Liver (tissue), 9 donors: ENCODE measurements around the gene STK40. TPM values are rescaled to one million over a fixed set of nuclear protein-coding genes. Genes with fewer than 3 reads are reported as not detected.

Experiments used
- DNase-seq: peaks from one replicate; pipeline ENCODE4 v3.0.0-alpha.2; 2017; ENCODE audit warnings: low spot score
- H3K27ac ChIP-seq, 2 donors: one replicate each; pipeline ENCODE4 v1.7.0; 2013; ENCODE audit warnings: inconsistent platforms in 2 of 2, low read length in 2 of 2, control low read depth in 1 of 2, low read depth in 1 of 2, mild to moderate bottlenecking in 1 of 2
- H3K27me3 ChIP-seq, 4 donors: one replicate each; pipeline versions ENCODE4 v1.6.1 to v1.7.0; 2013; ENCODE audit warnings: low read length in 3 of 4, inconsistent platforms in 1 of 4, mild to moderate bottlenecking in 1 of 4, moderate library complexity in 1 of 4; ENCODE audit not compliant: control insufficient read depth in 4 of 4, insufficient read depth in 4 of 4
- H3K36me3 ChIP-seq, 4 donors: one replicate each; pipeline versions ENCODE4 v1.6.1 to v1.7.0; 2013; ENCODE audit warnings: low read length in 3 of 4, mild to moderate bottlenecking in 3 of 4, low read depth in 1 of 4, moderate library complexity in 1 of 4; ENCODE audit not compliant: control insufficient read depth in 4 of 4, insufficient read depth in 3 of 4
- H3K4me1 ChIP-seq, 4 donors: one replicate each; pipeline versions ENCODE4 v1.6.1 to v1.7.0; 2013; ENCODE audit warnings: low read length in 3 of 4, mild to moderate bottlenecking in 3 of 4, moderate library complexity in 1 of 4; ENCODE audit not compliant: control insufficient read depth in 4 of 4, insufficient read depth in 4 of 4
- H3K4me3 ChIP-seq, 3 donors: one replicate each; pipeline versions ENCODE4 v1.6.1 to v1.7.0; 2013; ENCODE audit warnings: low read length in 3 of 3, control low read depth in 1 of 3, low read depth in 1 of 3, mild to moderate bottlenecking in 1 of 3
- H3K9ac ChIP-seq, 2 donors: one replicate each; pipeline ENCODE4 v1.7.0; 2013; ENCODE audit warnings: low read length in 2 of 2, mild to moderate bottlenecking in 2 of 2, moderate library complexity in 2 of 2, control low read depth in 1 of 2, low read depth in 1 of 2
- H3K9me3 ChIP-seq, 4 donors: one replicate each; pipeline versions ENCODE4 v1.6.1 to v1.7.0; 2013; ENCODE audit warnings: low read length in 3 of 4; ENCODE audit not compliant: control insufficient read depth in 4 of 4
- EGR1 ChIP-seq, 2 donors: IDR thresholded peaks; 2 replicates each; pipeline ENCODE4 v1.6.1; 2016 to 2018; ENCODE audit warnings: antibody characterized with exemption in 2 of 2, low read depth in 2 of 2
- FOXA2 ChIP-seq: IDR thresholded peaks from 2 replicates; pipeline ENCODE4 v1.6.1; 2016; ENCODE audit warnings: antibody characterized with exemption
- GABPA ChIP-seq, 2 donors: IDR thresholded peaks in 1 of 2; conservative IDR thresholded peaks in 1 of 2; 2 replicates each; pipeline ENCODE4 v1.6.1; 2016; ENCODE audit warnings: antibody characterized with exemption in 2 of 2, mild to moderate bottlenecking in 1 of 2, moderate library complexity in 1 of 2
- HNF4A ChIP-seq, 2 donors: conservative IDR thresholded peaks; 2 replicates each; pipeline ENCODE4 v1.6.1; 2016; ENCODE audit warnings: antibody characterized with exemption in 2 of 2, mild to moderate bottlenecking in 2 of 2
- JUND ChIP-seq, 2 donors: IDR thresholded peaks; 2 replicates each; pipeline ENCODE4 v1.6.1; 2016; ENCODE audit warnings: antibody characterized with exemption in 2 of 2
- NR2F2 ChIP-seq: IDR thresholded peaks from 2 replicates; pipeline ENCODE4 v1.6.1; 2016; ENCODE audit warnings: antibody characterized with exemption
- RAD21 ChIP-seq, 2 donors: IDR thresholded peaks; 2 replicates each; pipeline ENCODE4 v1.6.1; 2016; ENCODE audit warnings: antibody characterized with exemption in 2 of 2, mild to moderate bottlenecking in 2 of 2
- RXRA ChIP-seq, 2 donors: IDR thresholded peaks; 2 replicates each; pipeline ENCODE4 v1.6.1; 2017 to 2018; ENCODE audit warnings: antibody characterized with exemption in 2 of 2, mild to moderate bottlenecking in 1 of 2
- SP1 ChIP-seq: IDR thresholded peaks from 2 replicates; pipeline ENCODE4 v1.6.1; 2018; ENCODE audit warnings: antibody characterized with exemption, mild to moderate bottlenecking
- TAF1 ChIP-seq: conservative IDR thresholded peaks from 2 replicates; pipeline ENCODE4 v1.6.1; 2016; ENCODE audit warnings: antibody characterized with exemption, mild to moderate bottlenecking
- YY1 ChIP-seq: IDR thresholded peaks from 2 replicates; pipeline ENCODE4 v1.6.1; 2016; ENCODE audit warnings: antibody characterized with exemption, mild to moderate bottlenecking
- WGBS: extraction: QIAGEN DNeasy Blood & Tissue Kit; methylation state at CpG from one replicate; pipeline ENCODE4 v1.1.7; 2013; 5-methylcytosine and 5-hydroxymethylcytosine counted together
- polyA plus RNA-seq, 2 donors: library from polyadenylated mRNA; stranded (reverse) in 1 of 2; unstranded in 1 of 2; fragments of 200-250 nt in 1 of 2; fragments of >200 nt in 1 of 2; fragmentation: Nextera tagmentation in 1 of 2; extraction: Ambion mirVana in 1 of 2; gene quantifications; one replicate each; pipeline versions ENCODE4 v1.2.1 to v1.2.3, GENCODE V29; 2013 to 2015
- total RNA-seq, 2 donors: library from RNA; depleted of rRNA; stranded (reverse); fragments of >200 nt; gene quantifications; one replicate each; pipeline ENCODE4 v1.2.3, GENCODE V29; 2014
- TF ChIP-seq, protein P1 (sequence below): IDR thresholded peaks from 2 replicates; pipeline ENCODE4 v1.6.1; 2016; ENCODE audit warnings: antibody characterized with exemption, mild to moderate bottlenecking
- TF ChIP-seq, protein P2 (sequence below): IDR thresholded peaks from 2 replicates; pipeline ENCODE4 v1.6.1; 2016; ENCODE audit warnings: antibody characterized with exemption
- TF ChIP-seq, protein P3 (sequence below): fragments of 150-350 bp; IDR thresholded peaks from 2 replicates; pipeline ENCODE4 v1.5.1; 2017; ENCODE audit warnings: improper control_type of control experiment, low read depth, low read length; ENCODE audit not compliant: missing input control
- TF ChIP-seq, protein P4 (sequence below): IDR thresholded peaks from 2 replicates; pipeline ENCODE4 v1.6.1; 2016; ENCODE audit warnings: antibody characterized with exemption
- donor health status: healthy.
- donor health status: healthy.
- donor health status: healthy.
- donor health status: healthy.
- donor health status: healthy.

Gene STK40
- total and polyA plus RNA-seq, 4 donors: 13.0 to 26.8 (median 21.9) TPM

DNA sequence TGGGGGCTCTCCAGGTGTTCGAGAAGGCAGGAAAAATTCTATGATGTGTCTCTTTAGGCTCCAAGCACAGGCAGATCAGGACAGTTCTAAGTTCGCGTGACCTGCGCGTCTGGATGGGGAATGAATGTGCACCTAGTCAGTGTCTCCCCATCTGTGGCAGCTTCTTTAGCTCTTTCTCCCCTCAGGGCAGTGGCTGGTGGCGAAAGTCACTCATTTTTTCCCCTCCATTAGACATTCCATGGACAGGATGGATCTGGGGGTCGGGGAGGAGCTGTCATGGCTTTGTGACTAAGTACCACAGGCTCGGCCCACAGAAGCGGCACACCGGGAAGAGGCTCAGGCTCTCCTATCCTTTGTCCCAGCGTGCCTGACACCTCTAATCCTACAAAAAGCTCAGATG, 31.2 kb downstream of the STK40 start:
- H3K36me3 ChIP-seq: peaks cover 14 to 62% (median 37%) of the 10 kb centered on the region in 4 donors
- DNase-seq: no peak
- H3K9ac ChIP-seq: no peak overlapping the region
- H3K27ac ChIP-seq: no peak overlapping the region
- H3K4me1 ChIP-seq: no peaks in the 10 kb centered on the region
- H3K27me3 ChIP-seq: no peaks in the 10 kb centered on the region
- WGBS: 97% methylated on average over 11 of the region's 11 CpGs
- H3K4me3 ChIP-seq: no peak overlapping the region
- no peaks in the 10 kb centered on the region for H3K9me3 ChIP-seq
- no peak for TF ChIP-seq FOXA2
- no peak for TF ChIP-seq HNF4A (conservative IDR thresholded peaks at IDR 0.05)
- no peak for TF ChIP-seq SP1
- no peak for TF ChIP-seq NR2F2
- no peak for TF ChIP-seq GABPA (IDR thresholded peaks at IDR 0.05 in 1 of 2, conservative IDR thresholded peaks at IDR 0.05 in 1 of 2)
- no peak for TF ChIP-seq RAD21 (IDR thresholded peaks at IDR 0.05)
- TF ChIP-seq YY1: no peak
- no peak for TF ChIP-seq EGR1 (IDR thresholded peaks at IDR 0.05; ENCODE audit: low read depth in 2 of 2)
- no peak for TF ChIP-seq JUND (IDR thresholded peaks at IDR 0.05)
- no peak for TF ChIP-seq TAF1
- TF ChIP-seq RXRA (IDR thresholded peaks at IDR 0.05): no peak
- TF ChIP-seq, protein P1, sequence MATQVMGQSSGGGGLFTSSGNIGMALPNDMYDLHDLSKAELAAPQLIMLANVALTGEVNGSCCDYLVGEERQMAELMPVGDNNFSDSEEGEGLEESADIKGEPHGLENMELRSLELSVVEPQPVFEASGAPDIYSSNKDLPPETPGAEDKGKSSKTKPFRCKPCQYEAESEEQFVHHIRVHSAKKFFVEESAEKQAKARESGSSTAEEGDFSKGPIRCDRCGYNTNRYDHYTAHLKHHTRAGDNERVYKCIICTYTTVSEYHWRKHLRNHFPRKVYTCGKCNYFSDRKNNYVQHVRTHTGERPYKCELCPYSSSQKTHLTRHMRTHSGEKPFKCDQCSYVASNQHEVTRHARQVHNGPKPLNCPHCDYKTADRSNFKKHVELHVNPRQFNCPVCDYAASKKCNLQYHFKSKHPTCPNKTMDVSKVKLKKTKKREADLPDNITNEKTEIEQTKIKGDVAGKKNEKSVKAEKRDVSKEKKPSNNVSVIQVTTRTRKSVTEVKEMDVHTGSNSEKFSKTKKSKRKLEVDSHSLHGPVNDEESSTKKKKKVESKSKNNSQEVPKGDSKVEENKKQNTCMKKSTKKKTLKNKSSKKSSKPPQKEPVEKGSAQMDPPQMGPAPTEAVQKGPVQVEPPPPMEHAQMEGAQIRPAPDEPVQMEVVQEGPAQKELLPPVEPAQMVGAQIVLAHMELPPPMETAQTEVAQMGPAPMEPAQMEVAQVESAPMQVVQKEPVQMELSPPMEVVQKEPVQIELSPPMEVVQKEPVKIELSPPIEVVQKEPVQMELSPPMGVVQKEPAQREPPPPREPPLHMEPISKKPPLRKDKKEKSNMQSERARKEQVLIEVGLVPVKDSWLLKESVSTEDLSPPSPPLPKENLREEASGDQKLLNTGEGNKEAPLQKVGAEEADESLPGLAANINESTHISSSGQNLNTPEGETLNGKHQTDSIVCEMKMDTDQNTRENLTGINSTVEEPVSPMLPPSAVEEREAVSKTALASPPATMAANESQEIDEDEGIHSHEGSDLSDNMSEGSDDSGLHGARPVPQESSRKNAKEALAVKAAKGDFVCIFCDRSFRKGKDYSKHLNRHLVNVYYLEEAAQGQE: no peak
- TF ChIP-seq, protein P2, sequence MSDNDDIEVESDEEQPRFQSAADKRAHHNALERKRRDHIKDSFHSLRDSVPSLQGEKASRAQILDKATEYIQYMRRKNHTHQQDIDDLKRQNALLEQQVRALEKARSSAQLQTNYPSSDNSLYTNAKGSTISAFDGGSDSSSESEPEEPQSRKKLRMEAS: no peak
- TF ChIP-seq, protein P3, sequence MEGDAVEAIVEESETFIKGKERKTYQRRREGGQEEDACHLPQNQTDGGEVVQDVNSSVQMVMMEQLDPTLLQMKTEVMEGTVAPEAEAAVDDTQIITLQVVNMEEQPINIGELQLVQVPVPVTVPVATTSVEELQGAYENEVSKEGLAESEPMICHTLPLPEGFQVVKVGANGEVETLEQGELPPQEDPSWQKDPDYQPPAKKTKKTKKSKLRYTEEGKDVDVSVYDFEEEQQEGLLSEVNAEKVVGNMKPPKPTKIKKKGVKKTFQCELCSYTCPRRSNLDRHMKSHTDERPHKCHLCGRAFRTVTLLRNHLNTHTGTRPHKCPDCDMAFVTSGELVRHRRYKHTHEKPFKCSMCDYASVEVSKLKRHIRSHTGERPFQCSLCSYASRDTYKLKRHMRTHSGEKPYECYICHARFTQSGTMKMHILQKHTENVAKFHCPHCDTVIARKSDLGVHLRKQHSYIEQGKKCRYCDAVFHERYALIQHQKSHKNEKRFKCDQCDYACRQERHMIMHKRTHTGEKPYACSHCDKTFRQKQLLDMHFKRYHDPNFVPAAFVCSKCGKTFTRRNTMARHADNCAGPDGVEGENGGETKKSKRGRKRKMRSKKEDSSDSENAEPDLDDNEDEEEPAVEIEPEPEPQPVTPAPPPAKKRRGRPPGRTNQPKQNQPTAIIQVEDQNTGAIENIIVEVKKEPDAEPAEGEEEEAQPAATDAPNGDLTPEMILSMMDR: no peak
- TF ChIP-seq, protein P4, sequence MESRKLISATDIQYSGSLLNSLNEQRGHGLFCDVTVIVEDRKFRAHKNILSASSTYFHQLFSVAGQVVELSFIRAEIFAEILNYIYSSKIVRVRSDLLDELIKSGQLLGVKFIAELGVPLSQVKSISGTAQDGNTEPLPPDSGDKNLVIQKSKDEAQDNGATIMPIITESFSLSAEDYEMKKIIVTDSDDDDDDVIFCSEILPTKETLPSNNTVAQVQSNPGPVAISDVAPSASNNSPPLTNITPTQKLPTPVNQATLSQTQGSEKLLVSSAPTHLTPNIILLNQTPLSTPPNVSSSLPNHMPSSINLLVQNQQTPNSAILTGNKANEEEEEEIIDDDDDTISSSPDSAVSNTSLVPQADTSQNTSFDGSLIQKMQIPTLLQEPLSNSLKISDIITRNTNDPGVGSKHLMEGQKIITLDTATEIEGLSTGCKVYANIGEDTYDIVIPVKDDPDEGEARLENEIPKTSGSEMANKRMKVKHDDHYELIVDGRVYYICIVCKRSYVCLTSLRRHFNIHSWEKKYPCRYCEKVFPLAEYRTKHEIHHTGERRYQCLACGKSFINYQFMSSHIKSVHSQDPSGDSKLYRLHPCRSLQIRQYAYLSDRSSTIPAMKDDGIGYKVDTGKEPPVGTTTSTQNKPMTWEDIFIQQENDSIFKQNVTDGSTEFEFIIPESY: no peak
